HG03460 (cell line): ENCODE measurements around the gene ZNF418.
"Not testable (repeated sequence)": the region's sequence is repeated elsewhere in the genome, so short reads cannot be mapped to it uniquely, and the experiment has no call there.

Source experiments
- ATAC-seq: cut with Tn5 transposase; IDR thresholded peaks from one replicate; pipeline ENCODE4 v1.9.1; 2021; ENCODE audit not compliant: unreplicated experiment

Gene ZNF418

DNA sequence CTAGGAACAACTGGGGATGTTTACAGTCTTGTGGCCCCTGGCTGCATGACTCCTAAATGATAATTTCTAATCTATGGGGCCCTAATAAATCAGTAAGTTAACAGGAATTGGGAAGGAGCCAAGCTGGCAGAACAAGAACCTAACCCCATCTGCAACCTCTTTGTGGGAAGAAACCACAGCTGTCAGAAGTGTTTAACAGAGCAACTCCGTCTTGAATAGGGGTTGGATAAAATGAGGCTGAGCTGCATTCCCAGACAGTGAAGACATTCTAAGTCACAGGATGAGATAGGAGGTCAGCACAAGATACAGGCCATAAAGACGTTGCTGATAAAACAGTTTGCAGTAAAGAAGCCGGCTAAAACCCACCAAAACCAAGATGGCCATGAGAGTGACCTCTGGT is 44.5 kb downstream of the ZNF418 start:
- ATAC-seq = not testable (repeated sequence)

DNA sequence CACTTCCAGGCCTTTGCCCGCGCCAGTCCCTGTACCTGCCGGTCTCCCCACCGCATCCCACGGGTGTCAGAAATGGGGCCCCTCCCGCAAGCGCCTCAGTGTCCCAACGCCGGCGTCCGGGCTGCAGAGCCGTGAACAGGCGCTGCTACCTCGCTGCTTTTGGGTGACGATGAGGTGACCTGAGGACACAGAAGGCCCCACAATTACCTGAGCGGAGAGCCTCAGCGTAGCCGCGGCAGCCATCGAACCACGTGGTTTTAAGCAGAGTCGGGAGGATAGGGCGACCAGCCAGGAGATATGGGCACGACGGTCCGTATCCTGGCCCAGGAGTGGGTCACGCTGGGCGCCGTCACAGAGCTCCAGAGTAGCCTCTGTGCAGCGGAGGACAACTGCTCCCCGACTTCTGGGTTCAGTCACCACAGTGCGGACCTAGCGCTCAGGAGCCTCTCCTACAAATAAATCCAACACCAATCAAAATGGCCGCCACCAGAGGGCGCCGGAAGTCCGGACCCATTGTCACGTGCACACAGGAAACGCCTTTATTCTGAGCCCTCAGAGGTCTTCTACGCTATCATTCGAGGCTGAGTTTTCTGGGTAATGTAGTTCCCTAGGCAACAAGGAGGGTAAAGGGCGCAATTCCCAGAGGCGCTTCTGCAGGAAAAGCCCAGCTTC is 46.5 kb downstream of the ZNF418 start, which contains the start of gene ZNF814:
ZNF814 (minus strand) TSS at position 478 of the 672 bp plus-strand sequence; CDS start at position 243, 235 bp downstream.
- peak; percentile 74 for ATAC-seq

DNA sequence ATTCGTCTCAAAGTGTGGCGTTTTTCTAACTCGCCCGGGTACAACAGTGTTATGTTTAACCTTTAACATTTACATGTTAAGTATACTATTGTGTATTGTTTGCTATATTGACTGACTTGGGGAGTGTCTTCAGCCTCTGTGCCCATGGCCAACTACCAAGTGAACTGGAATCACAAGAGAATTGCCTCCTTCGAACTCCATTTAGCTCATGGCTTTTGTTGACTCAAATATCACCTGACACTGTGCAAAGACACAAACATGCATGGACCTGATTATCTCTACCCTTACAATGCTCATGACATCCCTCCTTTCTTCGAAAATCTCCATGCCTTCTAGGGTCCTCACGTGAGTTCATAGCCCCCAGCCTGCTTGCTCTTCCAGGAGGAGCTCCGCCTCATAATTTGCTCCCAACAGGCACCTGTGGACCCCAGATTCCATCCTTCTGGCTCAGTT is 47.1 kb downstream of the ZNF418 start:
- ATAC-seq = no peak

DNA sequence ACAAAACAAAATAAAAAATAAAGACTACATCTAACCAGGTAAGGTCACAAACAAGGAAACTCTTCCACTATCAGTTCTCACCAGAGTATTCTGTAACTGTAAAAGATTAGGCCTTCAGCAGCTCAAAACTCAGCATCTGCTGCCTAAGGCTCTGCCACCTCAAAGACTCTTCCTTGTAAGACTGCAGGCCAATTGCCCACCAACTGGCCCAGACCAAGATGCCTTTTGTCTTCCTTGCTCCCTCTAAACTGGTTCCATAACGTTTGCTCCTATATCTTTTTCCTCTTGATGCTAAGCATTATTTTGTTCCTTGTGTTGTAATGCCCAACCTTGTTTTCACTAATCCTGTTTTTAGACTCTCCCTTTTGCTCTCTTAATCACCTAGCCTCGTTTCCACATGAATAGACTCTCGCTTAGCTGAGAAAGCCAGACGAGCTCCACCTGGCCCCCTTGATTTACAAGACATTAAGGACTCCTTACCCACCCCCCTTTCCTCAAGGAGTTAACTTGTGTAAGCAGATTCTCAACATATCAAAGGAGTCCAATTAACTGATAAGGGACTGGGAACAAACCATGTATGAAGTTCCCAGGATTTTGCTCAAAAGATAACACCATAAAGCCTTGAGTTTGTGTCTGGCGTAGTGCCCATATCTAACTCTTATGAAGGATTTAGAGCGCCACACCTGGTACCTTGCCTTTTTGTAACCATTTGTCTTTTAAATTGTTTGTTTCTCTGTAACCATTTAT is 47.8 kb downstream of the ZNF418 start:
- no peak for ATAC-seq

DNA sequence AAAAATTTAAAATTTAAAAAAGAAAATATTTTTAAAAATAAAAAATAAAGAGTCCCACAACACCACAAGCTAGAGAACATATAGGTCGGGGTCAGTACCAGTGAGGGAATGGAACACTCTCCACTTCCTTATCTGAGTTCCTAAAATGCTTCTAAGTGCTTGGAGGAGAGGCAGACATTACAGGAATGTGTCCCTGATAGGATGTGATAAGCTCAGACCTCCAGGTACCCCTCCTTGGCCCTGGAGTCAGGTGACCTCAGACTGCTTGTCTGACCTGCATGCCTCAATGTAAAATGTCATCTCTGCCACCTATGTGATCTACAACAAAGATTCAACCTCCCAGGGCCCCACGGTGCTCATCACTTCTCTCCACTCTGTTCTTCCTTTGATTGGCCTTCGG is 49.2 kb downstream of the ZNF418 start:
- no peak for ATAC-seq

DNA sequence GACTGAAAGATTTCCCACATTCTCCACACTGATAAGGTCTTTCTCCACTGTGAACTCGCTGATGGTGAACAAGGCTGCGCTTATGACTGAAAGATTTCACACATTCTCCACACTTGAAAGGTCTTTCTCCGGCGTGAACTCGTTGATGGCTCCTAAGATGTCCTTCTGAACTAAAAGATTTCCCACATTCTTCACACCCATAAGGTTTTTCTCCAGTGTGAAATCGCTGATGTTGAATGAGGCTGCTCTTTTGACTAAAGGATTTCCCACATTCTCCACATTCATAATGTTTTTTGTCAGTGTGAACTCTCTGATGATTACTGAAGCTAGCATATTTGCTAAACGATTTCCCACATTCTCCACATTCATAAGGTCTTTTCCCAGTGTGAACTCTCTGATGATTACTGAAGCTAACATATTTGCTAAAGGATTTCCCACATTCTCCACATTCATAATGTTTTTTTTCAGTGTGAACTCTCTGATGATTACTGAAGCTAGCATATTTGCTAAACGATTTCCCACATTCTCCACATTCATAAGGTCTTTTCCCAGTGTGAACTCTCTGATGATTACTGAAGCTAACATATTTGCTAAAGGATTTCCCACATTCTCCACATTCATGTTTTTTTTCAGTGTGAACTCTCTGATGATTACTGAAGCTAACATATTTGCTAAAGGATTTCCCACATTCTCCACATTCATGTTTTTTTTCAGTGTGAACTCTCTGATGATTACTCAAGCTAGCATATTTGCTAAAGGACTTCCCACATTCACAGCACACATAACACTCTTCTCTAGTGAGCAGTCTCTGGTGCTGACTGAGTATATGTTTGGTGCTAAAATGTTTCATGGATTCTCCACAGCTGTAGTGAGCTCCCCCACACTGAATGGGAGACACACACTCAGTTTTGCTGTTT is 61.1 kb downstream of the ZNF418 start:
- not testable (repeated sequence) for ATAC-seq

DNA sequence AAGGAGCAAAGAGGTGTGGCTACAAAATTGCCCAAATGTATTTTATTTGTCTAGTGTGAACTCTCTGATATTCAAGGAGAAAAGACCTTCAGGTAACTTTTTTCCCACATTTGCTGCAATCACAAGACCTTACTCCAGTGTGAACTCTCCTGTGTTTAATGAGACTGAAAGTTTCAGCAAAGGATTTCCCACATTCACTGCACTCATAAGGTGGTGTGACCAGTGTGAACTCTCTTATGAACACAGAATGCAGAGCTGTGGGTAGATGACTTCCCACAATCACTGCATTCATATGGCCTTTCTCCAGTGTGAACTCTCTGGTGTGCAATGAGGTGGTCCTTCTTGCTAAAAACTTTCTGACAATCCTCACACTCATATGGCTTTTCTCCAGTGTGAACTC is 62.8 kb downstream of the ZNF418 start:
- ATAC-seq = no peak
